ENCODE measurements around the gene EML4.
A peak's percentile ranks its signal among the peaks of the same experiment; 100 is the strongest.
"Not testable (repeated sequence)": the region's sequence is repeated elsewhere in the genome, so short reads cannot be mapped to it uniquely, and the experiment has no call there.

EML4 gene

GRCh38 chr2:42245396-42245795 lies 76.2 kb downstream of the EML4 start:
- DNase-seq = no peak
- no peak for TF ChIP-seq GATA1 (IDR thresholded peaks at IDR 0.05; ENCODE audit: low read depth, low read length)
- TF ChIP-seq POLR2A (IDR thresholded peaks at IDR 0.05; ENCODE audit: low read length) = no peak

- DNase-seq = no peak
- TF ChIP-seq GATA1 (IDR thresholded peaks at IDR 0.05; ENCODE audit: low read depth, low read length) (no peak), POLR2A (IDR thresholded peaks at IDR 0.05; ENCODE audit: low read length) (no peak)
Observed at GRCh38 chr2:42246562-42246961, 77.4 kb downstream of the EML4 start.

DNA sequence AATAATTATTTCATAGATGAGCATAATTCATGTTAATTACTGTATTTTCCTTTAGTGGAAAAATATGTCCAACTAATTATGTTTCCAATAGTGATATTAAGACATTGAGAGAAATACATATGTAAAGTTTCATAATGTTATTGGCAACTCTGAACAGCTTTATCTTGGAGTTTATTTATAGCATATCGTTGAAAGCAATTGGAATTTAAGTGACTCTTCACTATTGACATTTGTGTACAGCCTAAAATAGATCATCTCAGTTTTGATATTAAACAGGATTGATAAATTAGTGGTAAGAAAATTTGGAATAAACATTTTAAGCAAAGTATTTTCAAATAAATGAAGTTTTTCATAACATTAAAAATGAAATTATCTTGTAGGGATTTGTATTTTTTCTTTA lies 79.7 kb downstream of the EML4 start:
- no peak for DNase-seq

DNA sequence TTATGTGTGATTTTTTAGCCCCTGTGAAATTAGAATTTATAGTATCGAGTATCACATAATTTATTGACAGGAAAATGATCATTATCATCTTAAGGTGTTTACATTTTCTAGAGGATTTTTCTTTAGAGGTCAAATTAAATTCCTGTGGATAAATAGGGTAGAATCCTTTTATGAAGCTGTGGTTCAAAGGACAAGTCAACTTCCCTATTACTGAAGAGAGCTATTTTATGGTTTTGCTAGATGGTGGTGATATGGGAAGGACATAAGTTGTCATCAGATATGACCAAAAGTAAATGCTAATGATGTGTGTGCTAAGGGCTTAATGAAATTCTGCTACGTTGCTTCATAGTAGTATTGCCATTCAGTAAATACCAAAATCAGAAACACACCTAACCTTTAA lies 80.1 kb downstream of the EML4 start:
- peak in 1 of 2 experiments; percentile 8 for DNase-seq
- no peak for TF ChIP-seq GATA1 (IDR thresholded peaks at IDR 0.05; ENCODE audit: low read depth, low read length)
- TF ChIP-seq POLR2A (IDR thresholded peaks at IDR 0.05; ENCODE audit: low read length) = no peak

More for the DNA sequence above, 79.7 kb downstream of the EML4 start:
- no peak for TF ChIP-seq POLR2A (IDR thresholded peaks at IDR 0.05; ENCODE audit: low read length)
- no peak for TF ChIP-seq GATA1 (IDR thresholded peaks at IDR 0.05; ENCODE audit: low read depth, low read length)

DNA sequence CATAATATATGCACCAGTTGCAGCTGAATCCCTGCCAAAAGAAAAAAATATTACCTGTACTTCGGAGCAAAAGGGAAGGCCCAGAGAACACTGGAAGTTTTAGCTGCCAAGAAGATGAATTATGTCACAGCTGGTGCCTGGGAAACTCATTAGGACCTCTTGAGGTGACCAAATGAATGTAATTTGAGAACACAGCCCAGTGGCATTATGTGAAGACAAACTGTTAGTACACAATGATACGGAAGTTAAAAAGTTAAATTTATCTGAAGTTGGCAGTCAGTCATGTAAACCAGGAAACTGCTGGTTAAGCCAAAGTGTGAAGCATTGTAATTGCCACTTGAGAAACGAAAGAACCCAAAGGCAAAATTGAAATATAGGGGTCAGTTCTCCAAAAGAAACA lies 80.7 kb downstream of the EML4 start:
- no peak for DNase-seq
- no peak for TF ChIP-seq GATA1 (IDR thresholded peaks at IDR 0.05; ENCODE audit: low read depth, low read length)
- no peak for TF ChIP-seq POLR2A (IDR thresholded peaks at IDR 0.05; ENCODE audit: low read length)

DNA sequence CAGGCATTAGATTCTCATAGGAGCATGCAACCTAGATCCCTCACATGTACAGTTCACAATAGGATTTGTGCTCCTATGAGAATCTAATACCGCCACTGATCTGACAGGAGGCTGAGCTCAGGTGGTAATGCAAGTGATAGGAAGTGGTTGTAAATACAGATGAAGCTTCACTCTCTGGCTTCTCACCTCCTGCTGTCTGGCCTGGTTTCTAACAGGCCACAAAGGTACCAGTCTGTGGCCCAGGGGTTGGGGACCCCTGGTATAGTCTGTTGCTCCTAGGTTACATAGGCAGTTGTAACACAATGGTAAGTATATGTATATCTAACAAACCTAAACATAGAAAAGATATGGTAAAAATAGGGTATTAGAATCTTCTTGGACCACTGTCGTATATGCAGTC lies 81.8 kb downstream of the EML4 start:
- no peak for DNase-seq
- TF ChIP-seq POLR2A (IDR thresholded peaks at IDR 0.05; ENCODE audit: low read length) = no peak
- no peak for TF ChIP-seq GATA1 (IDR thresholded peaks at IDR 0.05; ENCODE audit: low read depth, low read length)

- DNase-seq = no peak
Observed at GRCh38 chr2:42252464-42252863, 83.3 kb downstream of the EML4 start.

GRCh38 chr2:42254186-42254895 lies 85.2 kb downstream of the EML4 start:
- TF ChIP-seq POLR2A (IDR thresholded peaks at IDR 0.05; ENCODE audit: low read length) = no peak
- TF ChIP-seq GATA1 (IDR thresholded peaks at IDR 0.05; ENCODE audit: low read depth, low read length) = no peak

More at GRCh38 chr2:42252464-42252863, 83.3 kb downstream of the EML4 start:
- TF ChIP-seq GATA1 (IDR thresholded peaks at IDR 0.05; ENCODE audit: low read depth, low read length) = no peak
- TF ChIP-seq POLR2A (IDR thresholded peaks at IDR 0.05; ENCODE audit: low read length) = no peak

GRCh38 chr2:42256505-42256904 lies 87.4 kb downstream of the EML4 start:
- no peak for DNase-seq

More at GRCh38 chr2:42254186-42254895, 85.2 kb downstream of the EML4 start:
- DNase-seq = peak in 1 of 2 experiments; percentile 7

DNA sequence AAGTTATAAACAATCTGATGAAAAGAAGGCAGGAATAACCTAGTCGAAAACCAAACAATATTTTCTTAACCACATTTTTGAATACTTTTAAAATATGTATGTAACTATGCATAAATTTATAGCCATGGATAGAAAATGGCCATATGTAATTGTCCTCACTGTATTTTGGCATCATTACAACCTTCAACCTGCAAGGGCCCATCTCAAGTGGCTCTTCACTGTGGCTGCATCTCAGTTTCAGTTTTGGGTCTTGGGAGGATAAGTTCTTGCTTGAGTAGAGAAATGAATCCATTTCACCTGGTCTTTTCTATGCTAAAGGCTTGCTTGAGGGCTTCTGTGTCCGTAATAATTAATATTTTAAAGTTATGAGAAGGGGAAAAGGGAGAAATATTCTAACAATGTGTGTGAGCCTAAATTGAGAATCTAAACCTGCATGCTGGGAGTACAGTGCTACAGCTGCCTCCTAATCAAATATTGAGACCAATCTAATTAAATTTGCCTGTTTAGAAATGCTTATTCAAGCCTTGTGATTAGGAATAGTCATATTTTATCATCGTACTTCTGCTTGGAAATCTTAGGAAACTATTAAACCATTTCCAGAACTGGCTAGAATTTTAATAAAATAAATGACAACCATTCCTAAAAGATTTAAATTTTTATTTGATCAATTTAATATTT lies 92.5 kb downstream of the EML4 start:
- TF ChIP-seq GATA1 (IDR thresholded peaks at IDR 0.05; ENCODE audit: low read depth, low read length) (no peak), POLR2A (IDR thresholded peaks at IDR 0.05; ENCODE audit: low read length) (no peak)
- no peak for DNase-seq

More at GRCh38 chr2:42256505-42256904, 87.4 kb downstream of the EML4 start:
- TF ChIP-seq GATA1 (IDR thresholded peaks at IDR 0.05; ENCODE audit: low read depth, low read length) = no peak
- no peak for TF ChIP-seq POLR2A (IDR thresholded peaks at IDR 0.05; ENCODE audit: low read length)

- DNase-seq = no peak
- no peak for TF ChIP-seq GATA1 (IDR thresholded peaks at IDR 0.05; ENCODE audit: low read depth, low read length)
Observed at GRCh38 chr2:42266236-42266635, 97.1 kb downstream of the EML4 start.

DNA sequence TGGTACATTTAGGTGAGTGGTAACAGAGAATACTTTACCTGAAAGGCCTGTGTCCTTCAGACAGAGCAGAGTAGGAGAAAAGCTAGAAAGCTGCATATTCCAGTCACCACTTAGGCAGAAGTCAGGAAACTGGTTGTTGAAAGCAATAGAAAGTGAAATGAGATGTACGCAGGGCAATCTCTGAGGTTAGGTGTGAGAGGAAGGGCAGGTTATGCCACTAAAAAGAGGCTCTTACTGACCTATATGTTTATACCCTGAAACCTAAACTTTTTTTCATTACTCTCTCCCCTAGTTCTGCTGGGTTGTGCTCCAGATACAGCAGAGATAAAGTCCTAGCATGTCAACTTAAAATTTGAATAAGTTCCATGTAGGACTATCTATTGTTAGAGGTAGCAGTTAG lies 98.4 kb downstream of the EML4 start:
- TF ChIP-seq GATA1 (IDR thresholded peaks at IDR 0.05; ENCODE audit: low read depth, low read length) = no peak
- no peak for TF ChIP-seq POLR2A (IDR thresholded peaks at IDR 0.05; ENCODE audit: low read length)
- DNase-seq = no peak

DNA sequence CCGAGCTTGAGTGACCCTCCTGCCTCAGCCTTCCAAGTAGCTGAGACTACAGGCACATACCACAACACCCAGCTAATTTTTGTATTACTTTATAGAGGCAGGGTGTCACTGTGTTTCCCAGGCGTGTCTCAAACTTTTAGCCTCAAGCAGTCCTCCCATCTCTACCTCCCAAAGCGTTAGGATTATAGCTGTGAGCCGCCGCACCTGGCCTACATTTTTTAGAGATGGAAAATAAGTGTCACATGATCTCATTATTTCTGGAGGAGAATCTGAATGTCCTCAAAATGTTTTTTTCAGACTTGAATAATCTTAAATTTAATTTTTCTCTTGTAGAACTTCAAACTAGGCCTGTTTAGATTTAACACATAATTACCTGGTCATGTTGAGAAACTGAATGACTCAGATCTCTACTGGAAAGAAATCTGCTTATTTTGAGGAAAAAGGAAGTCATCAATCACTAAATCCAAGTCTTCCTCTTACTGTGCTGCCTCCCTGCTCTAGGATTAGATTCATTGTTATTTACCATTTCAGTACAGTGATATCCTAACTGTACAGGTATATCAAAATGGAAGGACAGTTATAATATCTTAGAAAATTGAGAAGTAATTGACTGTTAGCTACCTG lies 99.5 kb downstream of the EML4 start:
- DNase-seq = no peak
- TF ChIP-seq GATA1 (IDR thresholded peaks at IDR 0.05; ENCODE audit: low read depth, low read length) (no peak), POLR2A (IDR thresholded peaks at IDR 0.05; ENCODE audit: low read length) (no peak)

DNA sequence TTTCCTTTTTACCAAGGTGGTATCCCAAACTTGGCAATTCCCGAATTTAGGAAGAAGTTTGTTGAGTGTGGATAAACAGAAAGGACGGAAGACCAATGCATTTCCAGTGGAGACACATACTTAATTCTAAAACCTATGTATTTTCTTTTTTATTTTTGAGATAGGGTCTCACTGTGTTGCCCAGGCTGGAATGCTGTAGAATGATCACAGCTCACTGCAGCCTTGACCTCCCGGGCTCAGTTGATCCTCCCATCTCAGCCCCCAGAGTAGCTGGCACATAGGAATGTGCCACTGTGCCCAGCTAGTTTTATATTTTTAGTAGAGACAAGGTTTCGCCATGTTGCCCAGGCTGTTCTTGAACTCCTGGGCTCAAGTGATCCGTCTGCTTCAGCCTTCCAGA lies 101.6 kb downstream of the EML4 start:
- TF ChIP-seq GATA1 (IDR thresholded peaks at IDR 0.05; ENCODE audit: low read depth, low read length) (no peak), POLR2A (IDR thresholded peaks at IDR 0.05; ENCODE audit: low read length) (no peak)

GRCh38 chr2:42271246-42271645 lies 102.1 kb downstream of the EML4 start:
- not testable (repeated sequence) for DNase-seq

More for the DNA sequence above, 101.6 kb downstream of the EML4 start:
- DNase-seq = no peak
